Measurements from ENCODE around the gene FGF7. TPM values are rescaled to one million over a fixed set of nuclear protein-coding genes. Genes with fewer than 3 reads are reported as not detected.

Gene FGF7
- total and polyA plus RNA-seq, 9 of the 15 experiments (the other 6 are each of a cell fraction or from before 2014, with no cell fraction given) = not detected

DNA sequence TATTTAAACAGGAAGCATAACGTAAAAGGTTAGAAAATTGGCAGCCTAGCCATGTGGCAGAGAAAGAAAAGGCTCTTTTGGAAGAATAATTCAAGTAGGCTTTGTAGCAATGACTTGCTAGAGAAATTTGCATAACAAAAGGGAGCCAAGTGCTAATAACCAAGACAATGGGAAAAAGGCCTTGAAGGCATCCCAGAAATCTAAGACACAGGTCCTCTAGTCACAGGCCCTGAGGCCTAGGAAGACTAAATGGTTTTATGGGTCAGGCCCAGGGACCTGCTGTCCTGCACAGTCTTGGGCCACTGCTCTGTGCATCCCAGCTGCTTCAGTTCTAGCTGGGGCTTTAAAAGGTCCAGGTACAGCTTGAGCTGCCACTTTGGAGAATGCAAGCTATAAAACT is 78.5 kb downstream of the FGF7 start:
- Histone ChIP-seq H3K9me1 (ENCODE audit: control insufficient read depth, insufficient read depth, low read length) (no peaks in the 10 kb centered on the region), H3K27me3 (ENCODE audit: control insufficient read depth in 2 of 2, insufficient read depth in 2 of 2, low read length in 2 of 2) (no peaks in the 10 kb centered on the region), H3K9ac (ENCODE audit: insufficient read depth in 1 of 2, low read depth in 2 of 2, low read length in 2 of 2) (no peak overlapping the region), H3K79me2 (ENCODE audit: control insufficient read depth, insufficient read depth, low read length) (no peaks in the 10 kb centered on the region), H3K9me3 (replicated peaks; ENCODE audit: control insufficient read depth, insufficient read depth, low read depth, low read length) (no peaks in the 10 kb centered on the region), H4K20me1 (replicated peaks; ENCODE audit: control insufficient read depth, insufficient read depth, low read length) (no peaks in the 10 kb centered on the region), H3K4me2 (ENCODE audit: insufficient read depth, low read length) (no peak overlapping the region), H3K4me1 (replicated peaks in 1 of 2; ENCODE audit: control insufficient read depth in 2 of 2, insufficient read depth in 2 of 2, low read length in 2 of 2) (no peaks in the 10 kb centered on the region), H3K36me3 (ENCODE audit: control insufficient read depth, insufficient read depth, low read length) (no peaks in the 10 kb centered on the region), H3K4me3 (no peak overlapping the region), H3K27ac (ENCODE audit: extremely low read depth, low read depth, low read length) (no peak overlapping the region), H2AFZ (ENCODE audit: low read depth, low read length) (no peak overlapping the region)
- intact Hi-C loops (cut with micrococcal nuclease) = no loop called here
- WGBS (ENCODE audit: insufficient coverage, low coverage, missing lambda C conversion rate) = 10% methylated on average over 1 of the region's 1 CpG
- DNase-seq (ENCODE audit: extremely low read depth in 1 of 4, low spot score in 3 of 4) (no peak), FAIRE-seq (no peak), ATAC-seq (no peak)
- no TSS peak for BruUV-seq (replicated peaks)
- CTCF ChIA-PET (ENCODE audit: low intra/inter-chr PET ratio) = no interaction called here
- POLR2A ChIA-PET = no interaction called here
- in situ Hi-C loops (cut with MboI) = no loop called here
- TF ChIP-seq MCM5 (IDR thresholded peaks at IDR 0.05; ENCODE audit: low read depth) (no peak), GATAD2A (IDR thresholded peaks at IDR 0.05) (no peak), SFPQ (IDR thresholded peaks at IDR 0.05; ENCODE audit: low read depth, low read length) (no peak), CHD4 (IDR thresholded peaks at IDR 0.05; ENCODE audit: insufficient read depth, insufficient replicate concordance, low read depth, low read length, poor library complexity, severe bottlenecking) (no peak), ZNF12 (CRISPR knock-in tag; IDR thresholded peaks at IDR 0.05) (no peak), ZNF239 (CRISPR knock-in tag; IDR thresholded peaks at IDR 0.05) (no peak), DDX20 (tag; IDR thresholded peaks at IDR 0.05; ENCODE audit: low read depth) (no peak), PCBP1 (IDR thresholded peaks at IDR 0.05; ENCODE audit: low read depth, low read length, poor library complexity, severe bottlenecking) (no peak), IRF9 (tag; IDR thresholded peaks at IDR 0.05) (no peak), MLX (CRISPR knock-in tag; conservative IDR thresholded peaks at IDR 0.05) (no peak), WHSC1 (IDR thresholded peaks at IDR 0.05; ENCODE audit: low read length) (no peak), MYNN (IDR thresholded peaks at IDR 0.05) (no peak), MYNN (CRISPR knock-in tag; IDR thresholded peaks at IDR 0.05) (no peak)
- TF ChIP-seq, protein P1, sequence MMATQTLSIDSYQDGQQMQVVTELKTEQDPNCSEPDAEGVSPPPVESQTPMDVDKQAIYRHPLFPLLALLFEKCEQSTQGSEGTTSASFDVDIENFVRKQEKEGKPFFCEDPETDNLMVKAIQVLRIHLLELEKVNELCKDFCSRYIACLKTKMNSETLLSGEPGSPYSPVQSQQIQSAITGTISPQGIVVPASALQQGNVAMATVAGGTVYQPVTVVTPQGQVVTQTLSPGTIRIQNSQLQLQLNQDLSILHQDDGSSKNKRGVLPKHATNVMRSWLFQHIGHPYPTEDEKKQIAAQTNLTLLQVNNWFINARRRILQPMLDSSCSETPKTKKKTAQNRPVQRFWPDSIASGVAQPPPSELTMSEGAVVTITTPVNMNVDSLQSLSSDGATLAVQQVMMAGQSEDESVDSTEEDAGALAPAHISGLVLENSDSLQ (IDR thresholded peaks at IDR 0.05) = no peak
